Measurements from ENCODE around the gene ZFYVE9. TPM values are rescaled to one million over a fixed set of nuclear protein-coding genes. Genes with fewer than 3 reads are reported as not detected.

Gene ZFYVE9
- total and polyA plus RNA-seq, 2 of the 13 experiments (the other 11 are each of a cell fraction or from before 2014, with no cell fraction given): 9.2 to 19.8 TPM

DNA sequence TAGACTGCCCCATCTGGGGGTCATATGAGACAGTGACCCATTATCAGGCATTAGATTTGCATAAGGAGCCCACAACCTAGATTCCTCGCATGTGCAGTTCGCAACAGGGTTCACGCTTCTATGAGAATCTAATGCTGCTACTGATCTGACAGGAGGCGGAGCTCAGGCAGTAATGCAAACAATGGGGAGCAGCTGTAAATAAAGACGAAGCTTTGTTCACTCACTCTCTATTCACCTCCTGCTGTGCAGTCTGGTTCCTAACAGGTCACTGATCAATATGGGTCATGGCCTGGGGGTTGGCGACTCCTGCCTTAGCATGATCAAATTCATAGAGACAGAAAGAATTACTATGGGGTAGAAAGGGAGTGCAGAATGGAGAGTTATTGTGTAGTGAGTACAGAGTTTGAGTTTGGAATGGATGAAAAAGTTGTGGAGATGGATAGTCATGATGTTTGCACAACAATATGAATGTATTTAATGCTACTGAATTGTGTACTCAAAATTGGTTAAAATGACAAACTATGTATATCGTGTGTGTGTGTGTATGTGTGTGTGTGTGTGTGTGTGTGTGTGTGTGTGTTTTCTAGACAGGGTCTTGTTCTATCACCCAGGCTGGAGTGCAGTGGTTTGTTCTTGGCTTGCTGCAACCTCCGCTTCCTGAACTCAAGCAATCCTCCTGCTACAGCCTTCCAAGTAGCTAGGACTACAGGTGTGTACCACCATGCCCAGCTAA, 43.6 kb upstream of the ZFYVE9 start (continued):
- TF ChIP-seq, protein P1, sequence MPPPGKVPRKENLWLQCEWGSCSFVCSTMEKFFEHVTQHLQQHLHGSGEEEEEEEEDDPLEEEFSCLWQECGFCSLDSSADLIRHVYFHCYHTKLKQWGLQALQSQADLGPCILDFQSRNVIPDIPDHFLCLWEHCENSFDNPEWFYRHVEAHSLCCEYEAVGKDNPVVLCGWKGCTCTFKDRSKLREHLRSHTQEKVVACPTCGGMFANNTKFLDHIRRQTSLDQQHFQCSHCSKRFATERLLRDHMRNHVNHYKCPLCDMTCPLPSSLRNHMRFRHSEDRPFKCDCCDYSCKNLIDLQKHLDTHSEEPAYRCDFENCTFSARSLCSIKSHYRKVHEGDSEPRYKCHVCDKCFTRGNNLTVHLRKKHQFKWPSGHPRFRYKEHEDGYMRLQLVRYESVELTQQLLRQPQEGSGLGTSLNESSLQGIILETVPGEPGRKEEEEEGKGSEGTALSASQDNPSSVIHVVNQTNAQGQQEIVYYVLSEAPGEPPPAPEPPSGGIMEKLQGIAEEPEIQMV (CRISPR knock-in tag; IDR thresholded peaks at IDR 0.05; ENCODE audit: low read depth): no peak
- TF ChIP-seq DPF2 (CRISPR knock-in tag; IDR thresholded peaks at IDR 0.05; ENCODE audit: borderline replicate concordance, low read depth) (peak; percentile 75; the same call in 1 of the 2 replicates), CEBPB (IDR thresholded peaks at IDR 0.05; ENCODE audit: borderline replicate concordance, low read depth, low read length) (no peak), ZNF468 (CRISPR knock-in tag; IDR thresholded peaks at IDR 0.05) (no peak), ZNF841 (CRISPR knock-in tag; IDR thresholded peaks at IDR 0.05; ENCODE audit: borderline replicate concordance) (no peak), ZNF567 (CRISPR knock-in tag; IDR thresholded peaks at IDR 0.05; ENCODE audit: borderline replicate concordance) (no peak), ZNF430 (CRISPR knock-in tag; IDR thresholded peaks at IDR 0.05) (no peak), ZNF577 (CRISPR knock-in tag; IDR thresholded peaks at IDR 0.05; ENCODE audit: borderline replicate concordance, low read depth) (no peak), HNRNPL (IDR thresholded peaks at IDR 0.05; ENCODE audit: low read depth, low read length) (no peak), KLF11 (CRISPR knock-in tag; IDR thresholded peaks at IDR 0.05) (no peak), SUZ12 (IDR thresholded peaks at IDR 0.05; ENCODE audit: low read depth, low read length) (no peak), NR2C2 (CRISPR knock-in tag; IDR thresholded peaks at IDR 0.05; ENCODE audit: borderline replicate concordance) (peak; percentile 65; the same call in 1 of the 2 replicates), ZNF562 (CRISPR knock-in tag; IDR thresholded peaks at IDR 0.05; ENCODE audit: borderline replicate concordance) (no peak), TP53 (CRISPR knock-in tag; conservative IDR thresholded peaks at IDR 0.05) (no peak), RNF219 (CRISPR knock-in tag; IDR thresholded peaks at IDR 0.05) (no peak), ZNF12 (CRISPR knock-in tag; IDR thresholded peaks at IDR 0.05) (no peak), NRL (CRISPR knock-in tag; IDR thresholded peaks at IDR 0.05; ENCODE audit: borderline replicate concordance) (no peak), ZNF563 (CRISPR knock-in tag; IDR thresholded peaks at IDR 0.05) (no peak), NFKBIZ (CRISPR knock-in tag; IDR thresholded peaks at IDR 0.05) (peak; percentile 74), ZSCAN20 (CRISPR knock-in tag; IDR thresholded peaks at IDR 0.05; ENCODE audit: borderline replicate concordance) (no peak), MBNL3 (CRISPR knock-in tag; conservative IDR thresholded peaks at IDR 0.05) (no peak), RCOR2 (CRISPR knock-in tag; IDR thresholded peaks at IDR 0.05) (peak; percentile 83)
- TF ChIP-seq, protein P2, sequence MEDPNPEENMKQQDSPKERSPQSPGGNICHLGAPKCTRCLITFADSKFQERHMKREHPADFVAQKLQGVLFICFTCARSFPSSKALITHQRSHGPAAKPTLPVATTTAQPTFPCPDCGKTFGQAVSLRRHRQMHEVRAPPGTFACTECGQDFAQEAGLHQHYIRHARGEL (CRISPR knock-in tag; IDR thresholded peaks at IDR 0.05): no peak
- TF ChIP-seq, protein P3, sequence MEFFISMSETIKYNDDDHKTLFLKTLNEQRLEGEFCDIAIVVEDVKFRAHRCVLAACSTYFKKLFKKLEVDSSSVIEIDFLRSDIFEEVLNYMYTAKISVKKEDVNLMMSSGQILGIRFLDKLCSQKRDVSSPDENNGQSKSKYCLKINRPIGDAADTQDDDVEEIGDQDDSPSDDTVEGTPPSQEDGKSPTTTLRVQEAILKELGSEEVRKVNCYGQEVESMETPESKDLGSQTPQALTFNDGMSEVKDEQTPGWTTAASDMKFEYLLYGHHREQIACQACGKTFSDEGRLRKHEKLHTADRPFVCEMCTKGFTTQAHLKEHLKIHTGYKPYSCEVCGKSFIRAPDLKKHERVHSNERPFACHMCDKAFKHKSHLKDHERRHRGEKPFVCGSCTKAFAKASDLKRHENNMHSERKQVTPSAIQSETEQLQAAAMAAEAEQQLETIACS (CRISPR knock-in tag; IDR thresholded peaks at IDR 0.05): no peak
- TF ChIP-seq, protein P4, sequence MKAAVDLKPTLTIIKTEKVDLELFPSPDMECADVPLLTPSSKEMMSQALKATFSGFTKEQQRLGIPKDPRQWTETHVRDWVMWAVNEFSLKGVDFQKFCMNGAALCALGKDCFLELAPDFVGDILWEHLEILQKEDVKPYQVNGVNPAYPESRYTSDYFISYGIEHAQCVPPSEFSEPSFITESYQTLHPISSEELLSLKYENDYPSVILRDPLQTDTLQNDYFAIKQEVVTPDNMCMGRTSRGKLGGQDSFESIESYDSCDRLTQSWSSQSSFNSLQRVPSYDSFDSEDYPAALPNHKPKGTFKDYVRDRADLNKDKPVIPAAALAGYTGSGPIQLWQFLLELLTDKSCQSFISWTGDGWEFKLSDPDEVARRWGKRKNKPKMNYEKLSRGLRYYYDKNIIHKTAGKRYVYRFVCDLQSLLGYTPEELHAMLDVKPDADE (CRISPR knock-in tag; IDR thresholded peaks at IDR 0.05): no peak

Measured in HepG2 (cell line).